Measurements from ENCODE around the gene ASIC1. TPM values are rescaled to one million over a fixed set of nuclear protein-coding genes. Genes with fewer than 3 reads are reported as not detected.
A peak's percentile ranks its signal among the peaks of the same experiment; 100 is the strongest.

ASIC1 gene
- total RNA-seq, 1 experiment from 2014 or later: 6.0 TPM

GRCh38 chr12:50112456-50113218 lies 55.2 kb downstream of the ASIC1 start:
- peak overlapping the region; percentile 94 for H3K4me2 ChIP-seq (ENCODE audit: low read length)
- peak; percentile 11 for ATAC-seq
- peak overlapping the region; percentile 86 for H3K9ac ChIP-seq (ENCODE audit: low read length)
- CTCF ChIA-PET: interaction anchor here (0.7 to 1.8 kb wide), 8 partner anchors 11 to 63 kb away, joined by 4 to 22 read pairs (median 8); partner anchors contain the start of genes CERS5 and SMARCD1
- peak; percentile 32 for DNase-seq
- H3F3A ChIP-seq (ENCODE audit: low read length, unreplicated experiment): no peaks in the 10 kb centered on the region
- POLR2A ChIA-PET (ENCODE audit: unreplicated experiment): interaction anchor here (0.5 to 1.4 kb wide), 4 partner anchors 28 to 165 kb away, joined by 3 to 29 read pairs (median 3); partner anchors contain the start of genes CERS5 and SMARCD1
- H3K9me3 ChIP-seq (ENCODE audit: low read length): no peaks in the 10 kb centered on the region
- H3K9me2 ChIP-seq (replicated peaks; ENCODE audit: low read length): no peaks in the 10 kb centered on the region
- H2AFZ ChIP-seq (ENCODE audit: low read length): peak overlapping the region; percentile 80
- TF ChIP-seq EZH2 (IDR thresholded peaks at IDR 0.05; ENCODE audit: low read length, unreplicated experiment): no peak
- TF ChIP-seq CTCF (conservative IDR thresholded peaks at IDR 0.05; ENCODE audit: low read depth, low read length): no peak
- TF ChIP-seq EZH2phosphoT487 (IDR thresholded peaks at IDR 0.05; ENCODE audit: borderline replicate concordance, low read length): no peak
- no peaks in the 10 kb centered on the region for H3K27me3 ChIP-seq (ENCODE audit: low read length)
- peaks cover 2% of the 10 kb centered on the region; the same call in 1 of the 2 replicates for H3K36me3 ChIP-seq (ENCODE audit: low read depth, low read length)
- H3K79me2 ChIP-seq (ENCODE audit: low read length): peaks cover 50% of the 10 kb centered on the region
- H3K27ac ChIP-seq (ENCODE audit: low read length): peak overlapping the region; percentile 70
- H4K20me1 ChIP-seq (ENCODE audit: low read length): 0 out of 2 replicates have a peak, but pooled peaks cover 5% of the 10 kb centered on the region
- TSS peak; percentile 44 for BruUV-seq (replicated peaks)
- H3K4me3 ChIP-seq (ENCODE audit: low read length): peak overlapping the region; percentile 95
- intact Hi-C loops (cut with micrococcal nuclease): loop anchor here (1.0 to 5.0 kb wide), 2 partner anchors 24 to 35 kb away; no protein-coding TSS in a partner anchor
- peaks cover 14% of the 10 kb centered on the region; the same call in 1 of the 2 replicates for H3K4me1 ChIP-seq (ENCODE audit: insufficient read depth, low read length)

DNA sequence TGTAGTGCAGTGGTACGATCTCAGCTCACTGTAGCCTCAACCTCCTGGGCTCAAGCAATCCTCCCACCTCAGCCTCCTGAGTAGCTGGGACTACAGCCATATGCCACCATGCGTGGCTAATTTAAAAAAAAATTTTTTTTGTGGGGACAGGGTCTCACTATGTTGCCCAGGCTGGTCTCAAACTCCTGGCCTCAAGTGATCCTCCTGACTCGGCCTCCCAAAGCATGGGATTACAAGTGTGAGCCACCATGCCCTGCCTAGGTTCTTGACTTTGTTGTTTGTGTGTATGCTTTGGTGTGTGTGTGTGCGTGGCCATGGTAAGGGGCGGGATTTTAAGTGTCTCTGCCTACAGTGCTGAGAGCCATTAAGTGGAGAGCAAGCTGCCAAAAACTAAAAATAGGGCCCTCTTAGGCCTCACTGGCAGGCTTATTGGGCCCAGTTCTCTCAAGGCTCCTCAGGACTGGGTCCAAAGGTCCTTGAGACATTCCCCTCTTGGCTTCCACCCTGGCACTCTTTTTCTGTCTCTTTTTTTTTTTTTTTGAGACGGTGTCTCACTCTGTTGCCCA lies 59.7 kb downstream of the ASIC1 start:
- CTCF ChIA-PET: no interaction called here

More for the DNA sequence above, 59.7 kb downstream of the ASIC1 start:
- Histone ChIP-seq H3K36me3 (ENCODE audit: low read depth, low read length) (peaks cover 21% of the 10 kb centered on the region), H2AFZ (ENCODE audit: low read length) (no peak overlapping the region), H3K9me2 (replicated peaks; ENCODE audit: low read length) (no peaks in the 10 kb centered on the region), H3K27me3 (ENCODE audit: low read length) (no peaks in the 10 kb centered on the region), H3K79me2 (ENCODE audit: low read length) (peaks cover 53% of the 10 kb centered on the region), H4K20me1 (ENCODE audit: low read length) (0 out of 2 replicates have a peak, but pooled peaks cover 5% of the 10 kb centered on the region), H3K27ac (ENCODE audit: low read length) (no peak overlapping the region), H3K4me1 (ENCODE audit: insufficient read depth, low read length) (peaks cover 6% of the 10 kb centered on the region; the same call in 1 of the 2 replicates), H3K9me3 (ENCODE audit: low read length) (no peaks in the 10 kb centered on the region), H3K4me3 (ENCODE audit: low read length) (no peak overlapping the region), H3K9ac (ENCODE audit: low read length) (no peak overlapping the region), H3F3A (ENCODE audit: low read length, unreplicated experiment) (no peaks in the 10 kb centered on the region), H3K4me2 (ENCODE audit: low read length) (no peak overlapping the region)
- POLR2A ChIA-PET (ENCODE audit: unreplicated experiment): no interaction called here
- intact Hi-C loops (cut with micrococcal nuclease): no loop called here
- ATAC-seq (no peak), DNase-seq (no peak)
- TF ChIP-seq EZH2phosphoT487 (IDR thresholded peaks at IDR 0.05; ENCODE audit: borderline replicate concordance, low read length): no peak
- TF ChIP-seq CTCF (conservative IDR thresholded peaks at IDR 0.05; ENCODE audit: low read depth, low read length): no peak
- TF ChIP-seq EZH2 (IDR thresholded peaks at IDR 0.05; ENCODE audit: low read length, unreplicated experiment): no peak
- no TSS peak for BruUV-seq (replicated peaks)

Measured in PC-3 (cell line).